DND-41 (cell line): ENCODE data around the gene BLVRB.

Source experiments
- EZH2 ChIP-seq: IDR thresholded peaks from 3 replicates; pipeline ENCODE4 v1.6.1; 2012; ENCODE audit warnings: borderline replicate concordance, low read depth, mild to moderate bottlenecking, moderate library complexity, low read length, inconsistent platforms; ENCODE audit not compliant: severe bottlenecking
- TF ChIP-seq, protein P1 (sequence below): IDR thresholded peaks from 2 replicates; pipeline ENCODE4 v1.5.1; 2012; ENCODE audit warnings: borderline replicate concordance, low read length, moderate library complexity, mild to moderate bottlenecking; ENCODE audit not compliant: poor library complexity, severe bottlenecking; ENCODE audit errors: extremely low read depth

DNA sequence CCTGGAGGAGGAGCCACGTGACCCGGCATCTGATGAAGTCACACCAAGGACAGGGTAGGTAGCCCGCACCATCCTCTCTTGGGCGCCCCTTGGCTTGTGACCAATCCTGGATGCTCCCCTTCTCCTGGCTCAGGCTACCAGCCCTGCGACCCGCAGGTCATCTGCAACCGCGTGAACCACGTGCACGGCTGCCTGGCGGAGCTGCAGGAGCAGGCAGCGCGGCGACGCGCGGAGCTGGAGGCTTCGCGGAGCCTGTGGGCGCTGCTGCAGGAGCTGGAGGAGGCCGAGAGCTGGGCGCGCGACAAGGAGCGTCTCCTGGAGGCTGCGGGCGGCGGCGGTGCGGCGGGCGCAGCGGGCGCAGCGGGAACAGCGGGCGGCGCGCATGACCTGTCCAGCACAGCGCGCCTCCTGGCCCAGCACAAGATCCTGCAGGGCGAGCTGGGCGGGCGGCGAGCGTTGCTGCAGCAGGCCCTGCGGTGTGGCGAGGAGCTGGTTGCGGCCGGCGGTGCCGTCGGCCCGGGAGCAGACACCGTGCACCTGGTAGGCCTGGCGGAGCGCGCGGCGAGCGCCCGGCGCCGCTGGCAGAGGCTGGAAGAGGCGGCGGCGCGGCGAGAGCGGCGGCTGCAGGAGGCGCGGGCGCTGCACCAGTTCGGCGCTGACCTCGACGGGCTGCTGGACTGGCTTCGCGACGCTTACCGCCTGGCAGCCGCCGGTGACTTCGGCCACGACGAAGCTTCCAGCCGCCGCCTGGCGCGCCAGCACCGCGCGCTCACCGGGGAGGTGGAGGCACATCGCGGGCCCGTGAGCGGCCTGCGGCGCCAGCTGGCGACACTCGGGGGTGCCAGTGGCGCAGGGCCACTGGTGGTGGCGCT, 47.2 kb upstream of the BLVRB start:
- TF ChIP-seq, protein P1, sequence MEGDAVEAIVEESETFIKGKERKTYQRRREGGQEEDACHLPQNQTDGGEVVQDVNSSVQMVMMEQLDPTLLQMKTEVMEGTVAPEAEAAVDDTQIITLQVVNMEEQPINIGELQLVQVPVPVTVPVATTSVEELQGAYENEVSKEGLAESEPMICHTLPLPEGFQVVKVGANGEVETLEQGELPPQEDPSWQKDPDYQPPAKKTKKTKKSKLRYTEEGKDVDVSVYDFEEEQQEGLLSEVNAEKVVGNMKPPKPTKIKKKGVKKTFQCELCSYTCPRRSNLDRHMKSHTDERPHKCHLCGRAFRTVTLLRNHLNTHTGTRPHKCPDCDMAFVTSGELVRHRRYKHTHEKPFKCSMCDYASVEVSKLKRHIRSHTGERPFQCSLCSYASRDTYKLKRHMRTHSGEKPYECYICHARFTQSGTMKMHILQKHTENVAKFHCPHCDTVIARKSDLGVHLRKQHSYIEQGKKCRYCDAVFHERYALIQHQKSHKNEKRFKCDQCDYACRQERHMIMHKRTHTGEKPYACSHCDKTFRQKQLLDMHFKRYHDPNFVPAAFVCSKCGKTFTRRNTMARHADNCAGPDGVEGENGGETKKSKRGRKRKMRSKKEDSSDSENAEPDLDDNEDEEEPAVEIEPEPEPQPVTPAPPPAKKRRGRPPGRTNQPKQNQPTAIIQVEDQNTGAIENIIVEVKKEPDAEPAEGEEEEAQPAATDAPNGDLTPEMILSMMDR: no peak
- no peak for TF ChIP-seq EZH2
